Spleen (tissue), 13 donors: ENCODE results near the gene CSF2. TPM values are rescaled to one million over a fixed set of nuclear protein-coding genes. Genes with fewer than 3 reads are reported as not detected.

Source experiments
- DNase-seq: peaks from one replicate; pipeline ENCODE4 v3.0.0-alpha.2; 2020
- H3K27ac ChIP-seq, 8 donors: fragments of 200-600 bp; sonication (generic) in 7 of 8; 1 replicate in 4 of 8; 2 replicates in 4 of 8; pipeline versions ENCODE4 v1.5.0 to v1.8.0; 2016 to 2021; ENCODE audit warnings: inconsistent platforms in 4 of 8, mild to moderate bottlenecking in 4 of 8, moderate library complexity in 1 of 8
- H3K27me3 ChIP-seq, 7 donors: fragments of 200-600 bp; sonication (generic) in 6 of 7; replicated peaks in 1 of 7; 1 replicate in 4 of 7; 2 replicates in 3 of 7; pipeline versions ENCODE4 v1.5.0 to v1.8.0; 2016 to 2021; ENCODE audit warnings: inconsistent platforms in 3 of 7, mild to moderate bottlenecking in 1 of 7
- H3K36me3 ChIP-seq, 6 donors: fragments of 200-600 bp; sonication (generic) in 5 of 6; 1 replicate in 4 of 6; 2 replicates in 2 of 6; pipeline versions ENCODE4 v1.5.0 to v1.8.0; 2016 to 2021; ENCODE audit warnings: inconsistent platforms in 2 of 6
- H3K4me1 ChIP-seq, 6 donors: fragments of 200-600 bp; sonication (generic) in 5 of 6; 1 replicate in 3 of 6; 2 replicates in 3 of 6; pipeline versions ENCODE4 v1.5.0 to v1.8.0; 2016 to 2021; ENCODE audit warnings: inconsistent platforms in 3 of 6
- H3K4me3 ChIP-seq, 8 donors: fragments of 200-600 bp; sonication (generic) in 7 of 8; 1 replicate in 4 of 8; 2 replicates in 4 of 8; pipeline versions ENCODE4 v1.5.0 to v1.8.0; 2016 to 2021; ENCODE audit warnings: inconsistent platforms in 4 of 8, mild to moderate bottlenecking in 4 of 8, moderate library complexity in 2 of 8
- H3K9me3 ChIP-seq, 8 donors: fragments of 200-600 bp; sonication (generic) in 7 of 8; 1 replicate in 4 of 8; 2 replicates in 4 of 8; pipeline versions ENCODE4 v1.5.0 to v1.8.0; 2016 to 2021; ENCODE audit warnings: inconsistent platforms in 4 of 8
- CTCF ChIP-seq, 11 experiments: fragments of 200-600 bp in 7 of 11; fragments of 450-650 bp in 4 of 11; sonication (generic) in 4 of 11; IDR thresholded peaks in 8 of 11; conservative IDR thresholded peaks in 3 of 11; 1 replicate in 7 of 11; 2 replicates in 4 of 11; pipeline versions ENCODE4 v1.4.0 to v1.8.0; 2016 to 2021; ENCODE audit warnings: antibody characterized with exemption in 11 of 11, inconsistent platforms in 4 of 11, mild to moderate bottlenecking in 1 of 11
- POLR2A ChIP-seq, 3 donors: fragments of 450-650 bp; IDR thresholded peaks; one replicate each; pipeline ENCODE4 v1.5.1; 2017; ENCODE audit warnings: antibody characterized with exemption in 3 of 3, mild to moderate bottlenecking in 1 of 3
- POLR2AphosphoS5 ChIP-seq, 3 donors: sonication (generic); formaldehyde crosslinking; IDR thresholded peaks; one replicate each; pipeline ENCODE4 v1.5.1; 2017; ENCODE audit warnings: antibody characterized with exemption in 3 of 3
- WGBS, 5 donors: extraction: QIAGEN DNeasy Blood & Tissue Kit in 3 of 5; methylation state at CpG; one replicate each; pipeline versions ENCODE4 v1.1.5 to v1.1.7; 2013 to 2018; 5-methylcytosine and 5-hydroxymethylcytosine counted together
- intact Hi-C: fragments of 100-400 bp; cut with DNase I; formaldehyde crosslinking; loops from one replicate; pipeline ENCODE4 v1.15.0; 2023; ENCODE audit warnings: low total_unique reads
- long read RNA-seq, 2 donors: transcript quantifications; one replicate each; lab custom pipeline, GENCODE V29; 2026
- polyA plus RNA-seq, 3 donors: library from polyadenylated mRNA; stranded (reverse); fragments of 200-250 nt; gene quantifications; one replicate each; pipeline ENCODE4 v1.2.1, GENCODE V29; 2013
- total RNA-seq, 7 donors: library from RNA; depleted of rRNA in 3 of 7; stranded (reverse); fragments of >200 nt in 3 of 7; fragmentation: NEBNext Ultra II Directional in 4 of 7; extraction: Animal tissue kit (Norgen Biotek cat#: 25700) in 4 of 7; gene quantifications; one replicate each; pipeline versions ENCODE4 v1.1.0 to v1.2.1, GENCODE V29; 2016 to 2021
- donor health status: healthy with polysubstance abuse.
- donor health status: DM: no; HTN: no; CAD: no; lungs with moderate emphysema.
- donor health status: DM: no; HTN: no; CAD: no.
- donor health status: Bipolar disorder and iron deficiency.
- donor health status: healthy.
- donor health status: DM: no; HTN: no; CAD: no.
- donor health status: DM: yes; HTN: yes; CAD: no.

The CSF2 gene
- not detected for total RNA-seq
- not detected for polyA plus RNA-seq
- long read RNA-seq, donor 1 = 0 reads
- long read RNA-seq, donor 2 = 0 reads

- no peaks in the 10 kb centered on the region for H3K27me3 ChIP-seq
- DNase-seq = peak; percentile 71
- peaks cover 0 to 5% (median 0%) of the 10 kb centered on the region in 6 donors for H3K4me1 ChIP-seq
- H3K27ac ChIP-seq = peak within 1 kb of the TSS in 1 of 8 donors; percentile 1
- no peaks in the 10 kb centered on the region for H3K36me3 ChIP-seq
- H3K9me3 ChIP-seq = no peaks in the 10 kb centered on the region
- intact Hi-C loops = no loop called here
- H3K4me3 ChIP-seq = no peak within 1 kb of the TSS
- 78 to 90% (median 82%) methylated on average over 10 to 12 of the region's 12 CpGs for WGBS, 5 donors
- TF ChIP-seq POLR2AphosphoS5 (IDR thresholded peaks at IDR 0.05) = no peak
- no peak for TF ChIP-seq CTCF (IDR thresholded peaks at IDR 0.05 in 8 of 11, conservative IDR thresholded peaks at IDR 0.05 in 3 of 11)
- no peak for TF ChIP-seq POLR2A (IDR thresholded peaks at IDR 0.05)
These were observed at the start of gene CSF2 for GRCh38 chr5:132073231-132074013. Gene CSF2, plus strand, starts transcription at chr5:132073789. Its CDS starts 35 bp downstream, at chr5:132073824.

GRCh38 chr5:132024117-132024435 lies 49.5 kb upstream of the CSF2 start:
- no peak overlapping the region for H3K27ac ChIP-seq
- H3K9me3 ChIP-seq = no peaks in the 10 kb centered on the region
- TF ChIP-seq POLR2A (IDR thresholded peaks at IDR 0.05) = no peak
- TF ChIP-seq CTCF (IDR thresholded peaks at IDR 0.05 in 8 of 11, conservative IDR thresholded peaks at IDR 0.05 in 3 of 11) = no peak
- TF ChIP-seq POLR2AphosphoS5 (IDR thresholded peaks at IDR 0.05) = no peak
- WGBS, 5 donors = 66 to 86% (median 84%) methylated on average over 4 of the region's 4 CpGs
- peaks cover 0 to 5% (median 0%) of the 10 kb centered on the region in 7 donors for H3K27me3 ChIP-seq
- H3K4me3 ChIP-seq = no peak overlapping the region
- no peak for DNase-seq
- no peaks in the 10 kb centered on the region for H3K36me3 ChIP-seq
- H3K4me1 ChIP-seq = peaks cover 0 to 31% (median 6%) of the 10 kb centered on the region in 6 donors
- intact Hi-C loops = no loop called here

- peaks cover 0 to 5% (median 0%) of the 10 kb centered on the region in 7 donors for H3K27me3 ChIP-seq
- DNase-seq = no peak
- H3K27ac ChIP-seq = no peak overlapping the region
- H3K9me3 ChIP-seq = no peaks in the 10 kb centered on the region
- no peak overlapping the region for H3K4me3 ChIP-seq
- H3K36me3 ChIP-seq = no peaks in the 10 kb centered on the region
- intact Hi-C loops = no loop called here
- peaks cover 0 to 22% (median 5%) of the 10 kb centered on the region in 6 donors for H3K4me1 ChIP-seq
- 69 to 81% (median 73%) methylated on average over 8 of the region's 8 CpGs for WGBS, 5 donors
- no peak for TF ChIP-seq CTCF (IDR thresholded peaks at IDR 0.05 in 8 of 11, conservative IDR thresholded peaks at IDR 0.05 in 3 of 11)
- no peak for TF ChIP-seq POLR2AphosphoS5 (IDR thresholded peaks at IDR 0.05)
- no peak for TF ChIP-seq POLR2A (IDR thresholded peaks at IDR 0.05)
These were observed 48.7 kb upstream of the CSF2 start for GRCh38 chr5:132024789-132025402.

- Histone ChIP-seq H3K27ac (no peak overlapping the region), H3K9me3 (no peaks in the 10 kb centered on the region), H3K27me3 (peaks cover 0 to 5% (median 0%) of the 10 kb centered on the region in 7 donors), H3K36me3 (no peaks in the 10 kb centered on the region), H3K4me1 (peaks cover 0 to 18% (median 4%) of the 10 kb centered on the region in 6 donors), H3K4me3 (no peak overlapping the region)
- DNase-seq = no peak
- 86 to 93% (median 90%) methylated on average over 7 of the region's 7 CpGs for WGBS, 5 donors
- TF ChIP-seq CTCF (IDR thresholded peaks at IDR 0.05 in 8 of 11, conservative IDR thresholded peaks at IDR 0.05 in 3 of 11) = no peak
- TF ChIP-seq POLR2AphosphoS5 (IDR thresholded peaks at IDR 0.05) = no peak
- TF ChIP-seq POLR2A (IDR thresholded peaks at IDR 0.05) = no peak
- intact Hi-C loops = no loop called here
These were observed 48.1 kb upstream of the CSF2 start for GRCh38 chr5:132025403-132025971.
